Measurements from ENCODE around the gene ZIK1. TPM values are rescaled to one million over a fixed set of nuclear protein-coding genes. Genes with fewer than 3 reads are reported as not detected.

Gene ZIK1
- total RNA-seq, result 2.6 and 4.5 TPM in 2 replicates

GRCh38 chr19:57583521-57584416, at the start of gene ZIK1:
Gene ZIK1 (plus strand): TSS chr19:57584145. CDS start chr19:57584357, 212 bp downstream.

GRCh38 chr19:57559404-57560025, 24.4 kb upstream of the ZIK1 start, which contains the start of gene ZNF550:
Gene ZNF550 (minus strand): TSS chr19:57559863. CDS start chr19:57559682, 181 bp downstream.

GRCh38 chr19:57578487-57579205, 5.3 kb upstream of the ZIK1 start, which contains the start of gene ZNF416:
Gene ZNF416 (minus strand): TSS chr19:57578911. CDS start chr19:57578704, 207 bp downstream.

GRCh38 chr19:57599761-57600383, 15.9 kb downstream of the ZIK1 start, which contains the start of gene ZNF530:
Gene ZNF530 (plus strand): TSS chr19:57599885. CDS start chr19:57604346, 4,461 bp downstream.

GRCh38 chr19:57613941-57614743, 30.2 kb downstream of the ZIK1 start, which contains the start of gene ZNF134:
Gene ZNF134 (plus strand): TSS chr19:57614242. CDS start chr19:57619469, 5,227 bp downstream.

GRCh38 chr19:57632987-57633831, 49.3 kb downstream of the ZIK1 start, which contains the start of gene ZNF211:
Gene ZNF211 (plus strand): TSS chr19:57633168. CDS start chr19:57633347, 179 bp downstream.

Other genes with a start within 250 kb of the ZIK1 start
- gene ZNF304, start 232.9 kb upstream of the ZIK1 start, total RNA-seq, result 9.4 and 12.2 TPM in 2 replicates
- gene TRAPPC2B, start 220.6 kb upstream of the ZIK1 start, total RNA-seq, result 10.3 and 11.3 TPM in 2 replicates
- gene ZNF547, start 220.6 kb upstream of the ZIK1 start, total RNA-seq, result 2.6 and 2.9 TPM in 2 replicates
- gene ZNF548, start 194.3 kb upstream of the ZIK1 start, total RNA-seq, result 11.9 and 16.6 TPM in 2 replicates
- gene ZNF17, start 173.0 kb upstream of the ZIK1 start, total RNA-seq, result 11.5 and 13.0 TPM in 2 replicates
- 8.8 and 11.1 TPM in 2 replicates for gene ZNF749, start 148.8 kb upstream of the ZIK1 start, total RNA-seq
- 0.11 and 0.17 TPM in 2 replicates for gene VN1R1, start 127.0 kb upstream of the ZIK1 start, total RNA-seq
- gene ZNF772, start 106.6 kb upstream of the ZIK1 start, total RNA-seq, result 10.9 and 17.6 TPM in 2 replicates
- 7.6 and 10.5 TPM in 2 replicates for gene ZNF419, start 96.4 kb upstream of the ZIK1 start, total RNA-seq
- 8.6 and 11.6 TPM in 2 replicates for gene ZNF773, start 84.2 kb upstream of the ZIK1 start, total RNA-seq
- 4.1 and 5.5 TPM in 2 replicates for gene ZNF549, start 56.8 kb upstream of the ZIK1 start, total RNA-seq
- gene ZNF550, start 24.3 kb upstream of the ZIK1 start, total RNA-seq, result 6.6 and 8.3 TPM in 2 replicates
- 3.6 and 5.2 TPM in 2 replicates for gene ZNF416, start 5.2 kb upstream of the ZIK1 start, total RNA-seq
- 3.5 and 4.4 TPM in 2 replicates for gene ZNF530, start 15.7 kb downstream of the ZIK1 start, total RNA-seq
- gene ZNF134, start 30.1 kb downstream of the ZIK1 start, total RNA-seq, result 18.7 and 23.5 TPM in 2 replicates
- 9.0 and 12.5 TPM in 2 replicates for gene ZNF211, start 49.0 kb downstream of the ZIK1 start, total RNA-seq
- gene ZSCAN4, start 84.8 kb downstream of the ZIK1 start, total RNA-seq, result not detected in 2 replicates
- 6.0 and 9.4 TPM in 2 replicates for gene ZNF551, start 97.8 kb downstream of the ZIK1 start, total RNA-seq
- under 0.01 and 0.11 TPM in 2 replicates for gene ZNF154, start 125.1 kb downstream of the ZIK1 start, total RNA-seq
- gene ZNF671, start 143.5 kb downstream of the ZIK1 start, total RNA-seq, result 4.9 and 5.5 TPM in 2 replicates
- 17.7 and 18.0 TPM in 2 replicates for gene ZNF776, start 162.7 kb downstream of the ZIK1 start, total RNA-seq
- gene ZNF586, start 185.5 kb downstream of the ZIK1 start, total RNA-seq, result 14.5 and 17.8 TPM in 2 replicates
- gene ZNF552, start 230.8 kb downstream of the ZIK1 start, total RNA-seq, result 5.7 and 7.8 TPM in 2 replicates
- gene ZNF587B, start 246.2 kb downstream of the ZIK1 start, total RNA-seq, result 11.9 and 13.8 TPM in 2 replicates

Measured in dermis lymphatic vessel endothelial cell (primary cell).